GM18511 (cell line): ENCODE data around the gene PALLD.
"Not testable (repeated sequence)": the region's sequence is repeated elsewhere in the genome, so short reads cannot be mapped to it uniquely, and the experiment has no call there.

Source experiments
- ATAC-seq: cut with Tn5 transposase; IDR thresholded peaks from one replicate; pipeline ENCODE4 v1.9.1; 2021; ENCODE audit warnings: mild to moderate bottlenecking, moderate library complexity; ENCODE audit not compliant: unreplicated experiment

The PALLD gene

DNA sequence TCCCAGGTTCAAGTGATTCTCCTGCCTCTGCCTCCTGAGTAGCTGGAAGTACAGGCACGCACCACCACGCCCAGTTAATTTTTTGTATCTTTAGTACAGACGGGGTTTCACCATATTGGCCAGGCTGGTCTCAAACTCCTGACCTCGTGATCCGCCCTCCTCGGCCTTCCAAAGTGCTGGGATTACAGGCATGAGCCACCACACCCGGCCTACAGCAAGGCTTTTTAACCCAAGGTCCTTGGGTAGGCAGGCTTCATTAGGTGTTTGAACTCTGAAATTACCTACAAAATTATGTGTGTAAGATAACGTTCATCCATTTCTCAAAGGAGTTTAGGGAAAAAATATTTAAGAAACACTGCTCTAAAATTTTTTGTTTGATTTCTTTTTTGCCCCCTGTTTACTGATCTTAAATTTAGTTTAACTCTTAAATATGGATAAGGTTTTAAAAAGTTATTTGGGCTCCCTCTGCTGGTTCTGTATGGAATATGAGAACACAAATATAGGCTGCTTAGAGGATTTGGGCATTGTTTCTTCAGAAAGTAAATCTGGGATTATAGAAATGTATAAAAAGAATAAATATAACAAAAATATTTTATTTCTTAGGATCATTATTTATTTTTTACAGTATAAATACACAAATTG, 420.4 kb downstream of the PALLD start:
- peak; percentile 51 for ATAC-seq

DNA sequence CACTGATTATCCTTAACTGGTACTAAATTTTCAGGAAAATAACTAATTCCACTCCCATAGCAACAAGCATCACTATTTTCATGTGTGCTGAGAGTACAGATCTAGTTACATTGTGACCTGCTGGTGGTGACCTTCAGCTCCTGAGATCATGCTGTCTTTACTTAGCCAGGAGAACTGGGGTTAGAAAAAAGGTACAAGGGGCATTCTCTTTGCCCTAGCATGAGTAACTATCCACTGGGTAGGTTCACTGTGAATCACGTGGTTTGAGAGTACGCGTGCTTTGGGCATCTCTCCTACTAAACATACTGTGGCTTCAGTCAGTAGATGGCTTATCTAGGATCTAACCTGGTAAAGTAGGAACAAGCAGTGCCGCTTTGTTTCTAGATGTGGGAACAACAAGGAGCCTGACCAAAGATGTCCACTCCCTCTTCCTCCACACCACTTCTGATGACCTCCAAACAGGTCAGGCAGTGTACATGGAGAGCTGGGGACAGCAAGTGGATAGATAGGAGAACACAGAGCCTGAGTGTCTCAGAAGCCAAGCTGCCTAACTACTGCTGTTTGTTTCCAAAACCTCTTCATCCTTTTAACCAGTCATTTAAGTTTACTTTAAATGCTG, 423.0 kb downstream of the PALLD start:
- no peak for ATAC-seq

DNA sequence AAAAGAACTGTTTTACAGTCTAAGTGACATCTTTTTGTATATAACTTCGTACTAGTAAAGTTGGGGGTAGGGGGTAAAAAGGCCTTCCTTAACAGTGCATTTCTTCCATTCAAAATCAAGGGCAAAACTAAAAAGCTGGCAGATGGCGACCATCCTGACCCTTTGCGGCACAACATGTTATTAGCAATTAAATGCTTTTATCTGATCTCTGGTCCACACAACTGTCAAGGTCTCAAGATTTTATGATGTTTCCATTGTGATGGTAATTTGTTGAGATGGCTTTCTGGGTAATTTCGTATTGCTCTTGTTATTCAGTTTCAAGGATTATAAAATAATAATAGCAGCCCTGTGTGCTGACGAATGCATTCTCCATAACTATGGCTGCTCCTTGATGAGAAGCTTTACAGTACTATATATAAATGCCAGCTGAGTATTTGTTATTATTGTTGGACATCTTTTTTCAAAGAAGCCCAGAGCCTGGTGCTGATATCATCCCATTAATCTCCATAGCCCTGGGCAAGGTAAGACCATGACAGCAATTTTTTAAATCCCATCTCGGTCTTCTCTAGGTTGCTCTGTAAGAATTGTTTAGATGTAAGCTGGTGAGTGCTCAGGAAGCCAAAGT, 423.7 kb downstream of the PALLD start:
- no peak for ATAC-seq

DNA sequence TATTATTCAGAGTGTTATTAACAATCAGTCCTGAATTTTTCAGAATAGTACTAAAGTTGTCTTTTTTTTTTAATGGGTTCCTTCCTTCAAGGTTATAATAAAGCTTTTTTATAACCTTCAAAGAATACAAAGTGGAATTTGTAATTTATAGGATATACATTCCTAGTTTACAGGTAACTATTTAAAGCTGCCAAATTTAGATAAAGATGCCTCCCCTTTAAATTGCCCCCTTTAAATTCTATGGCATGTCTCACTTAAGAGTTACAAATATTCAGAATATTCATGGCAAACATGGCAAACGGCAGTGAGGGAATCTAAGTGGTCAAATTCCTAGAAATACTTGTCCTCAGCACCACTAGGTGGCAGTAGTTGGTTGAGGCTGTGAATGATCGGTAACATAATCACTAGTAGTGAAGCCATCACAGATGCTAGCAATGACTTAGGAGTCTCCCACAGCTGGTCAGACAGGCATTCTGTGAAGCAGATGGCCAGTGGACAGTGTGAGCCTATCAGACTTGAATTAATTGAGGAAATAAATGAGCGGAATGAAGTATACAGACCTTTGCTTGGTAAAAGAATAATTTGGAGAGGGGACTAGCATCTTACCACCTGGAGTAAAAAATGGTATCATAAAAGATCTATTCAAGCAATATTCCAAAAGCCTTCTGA, 426.8 kb downstream of the PALLD start:
- peak; percentile 87 for ATAC-seq

DNA sequence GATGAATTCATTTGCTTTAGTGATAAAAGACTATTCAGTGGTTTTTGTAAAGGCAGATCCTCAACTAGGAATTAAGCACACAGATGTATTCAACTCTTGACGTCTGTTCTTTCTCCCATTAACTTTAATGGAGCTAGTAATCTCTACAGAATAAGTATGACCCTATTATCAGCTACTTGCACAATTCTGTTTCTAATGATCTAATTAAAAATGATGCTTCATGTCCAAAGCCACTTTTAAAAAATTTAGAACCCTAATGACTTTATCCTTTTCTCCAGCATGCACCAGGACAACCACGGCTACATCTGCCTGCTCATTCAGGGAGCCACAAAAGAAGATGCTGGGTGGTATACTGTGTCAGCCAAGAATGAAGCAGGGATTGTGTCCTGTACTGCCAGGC, 427.8 kb downstream of the PALLD start:
- ATAC-seq = no peak

DNA sequence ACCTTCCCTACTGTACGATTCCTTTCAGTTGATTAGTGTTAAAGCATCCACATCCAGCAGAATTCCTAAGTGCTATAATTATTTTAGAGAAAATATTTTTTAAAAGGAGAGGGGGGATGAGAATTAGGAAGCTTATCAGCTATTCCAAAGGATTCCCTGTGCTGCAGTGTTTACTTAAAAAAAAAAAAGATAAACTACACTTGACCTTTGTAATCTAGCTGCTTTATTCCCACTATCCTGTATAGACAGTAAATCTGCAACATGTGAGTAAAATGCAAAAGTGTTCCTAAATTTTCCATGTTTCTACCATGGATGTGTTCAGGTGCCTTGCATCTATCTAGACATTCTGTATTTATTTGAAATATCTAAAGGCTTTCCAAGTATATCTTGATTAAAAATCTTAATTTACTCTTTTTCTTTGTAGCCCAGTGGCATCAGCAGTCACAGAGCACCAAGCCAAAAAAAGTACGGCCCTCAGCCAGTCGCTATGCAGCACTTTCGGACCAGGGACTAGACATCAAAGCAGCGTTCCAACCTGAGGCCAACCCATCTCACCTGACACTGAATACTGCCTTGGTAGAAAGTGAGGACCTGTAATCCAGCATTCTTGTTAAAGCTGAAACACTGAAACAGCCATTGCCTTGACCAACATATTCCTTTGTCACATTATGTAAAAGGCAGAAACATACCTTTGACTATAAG, 429.1 kb downstream of the PALLD start:
- ATAC-seq = no peak

DNA sequence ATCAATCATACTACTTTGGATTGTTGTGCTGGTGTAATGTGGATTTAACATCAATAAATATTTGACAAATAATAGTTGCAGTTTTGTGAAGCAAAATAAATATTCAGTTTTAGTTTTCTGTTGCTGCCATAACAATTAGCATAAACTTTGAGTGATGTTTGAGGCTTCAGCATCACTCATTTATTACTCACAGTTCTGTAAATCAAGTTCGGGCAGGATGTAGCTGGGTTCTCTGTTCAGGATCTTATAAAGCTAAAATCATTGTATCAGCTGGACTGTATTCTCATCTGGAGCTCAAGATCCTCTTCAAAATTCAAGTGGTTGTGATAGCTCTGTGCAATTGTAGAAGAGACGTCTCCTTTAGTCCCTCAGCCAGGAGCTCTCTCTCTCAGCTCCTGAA, 431.5 kb downstream of the PALLD start:
- ATAC-seq = no peak

DNA sequence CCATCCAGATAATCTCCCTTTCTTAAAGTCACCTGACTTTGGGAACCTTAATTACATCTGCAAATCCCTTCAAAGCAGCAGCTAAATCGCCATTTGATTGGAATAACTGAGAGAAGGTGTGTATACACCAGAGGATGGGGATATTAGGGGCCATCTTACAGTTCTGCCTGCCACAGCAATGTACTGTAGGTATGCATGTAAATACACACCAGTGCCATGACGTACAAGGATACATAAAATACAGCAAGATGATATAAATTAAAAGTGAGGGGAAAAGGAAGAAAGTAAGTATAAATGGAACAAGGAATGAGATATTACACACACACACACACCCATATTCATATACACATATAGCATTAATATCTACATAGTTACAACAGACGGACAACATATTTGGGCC, 432.0 kb downstream of the PALLD start:
- ATAC-seq = no peak

DNA sequence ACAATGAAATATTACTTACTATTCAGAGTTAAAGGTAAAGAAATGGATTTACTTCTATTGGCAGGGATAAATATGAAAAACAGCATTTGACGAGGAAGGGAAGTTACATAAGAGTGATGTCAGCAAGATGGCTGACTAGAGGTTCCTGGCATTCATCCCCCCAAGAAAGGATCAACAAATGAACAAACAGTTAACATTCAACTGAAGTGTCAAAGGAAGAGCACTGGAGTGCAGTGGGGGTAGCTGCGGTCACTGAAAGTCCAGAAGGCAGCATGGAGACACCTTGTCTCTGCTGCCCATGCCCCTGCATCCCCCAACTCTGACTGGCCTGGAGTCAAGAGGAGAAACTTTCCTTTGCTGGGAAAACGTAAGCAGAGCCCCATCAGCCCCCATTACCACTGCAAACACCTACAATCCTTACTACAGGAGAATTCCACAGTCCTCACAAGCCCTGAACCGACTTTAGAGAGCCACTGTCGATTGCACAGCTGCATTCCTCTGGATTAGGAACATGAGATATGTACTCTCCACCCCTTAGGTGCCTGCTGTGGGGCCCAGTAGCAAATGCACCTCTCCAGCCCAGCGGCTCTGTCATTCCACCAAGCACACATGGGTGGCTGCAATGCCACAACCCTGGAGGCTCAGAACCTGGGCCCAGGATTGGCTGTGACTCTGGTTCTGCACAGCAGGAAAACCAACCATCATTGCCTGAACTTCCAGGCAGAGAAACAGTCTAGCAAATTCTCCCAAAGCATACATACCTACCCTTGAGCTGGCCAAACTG, 433.8 kb downstream of the PALLD start:
- ATAC-seq = no peak

DNA sequence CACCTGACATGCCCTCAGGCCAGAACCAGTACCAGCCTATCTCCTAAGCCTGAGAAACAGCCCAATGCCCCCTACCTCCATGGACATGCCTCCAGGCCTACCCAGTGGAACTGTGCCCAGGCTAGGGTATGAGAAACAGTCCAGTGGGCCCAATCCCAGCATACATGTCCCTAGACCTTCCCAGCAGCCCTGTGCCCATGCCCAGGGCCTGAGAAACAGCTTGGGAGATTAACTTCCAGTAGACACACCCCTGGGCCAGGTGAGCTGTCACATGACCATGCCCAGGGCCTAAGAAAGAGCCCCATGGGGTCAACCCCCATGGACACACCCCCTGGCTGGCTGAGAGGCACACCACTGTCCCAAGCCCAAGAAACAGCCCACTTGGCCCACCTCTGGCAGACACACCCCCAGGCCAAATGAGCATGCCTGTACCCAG, 434.4 kb downstream of the PALLD start:
- ATAC-seq = no peak

DNA sequence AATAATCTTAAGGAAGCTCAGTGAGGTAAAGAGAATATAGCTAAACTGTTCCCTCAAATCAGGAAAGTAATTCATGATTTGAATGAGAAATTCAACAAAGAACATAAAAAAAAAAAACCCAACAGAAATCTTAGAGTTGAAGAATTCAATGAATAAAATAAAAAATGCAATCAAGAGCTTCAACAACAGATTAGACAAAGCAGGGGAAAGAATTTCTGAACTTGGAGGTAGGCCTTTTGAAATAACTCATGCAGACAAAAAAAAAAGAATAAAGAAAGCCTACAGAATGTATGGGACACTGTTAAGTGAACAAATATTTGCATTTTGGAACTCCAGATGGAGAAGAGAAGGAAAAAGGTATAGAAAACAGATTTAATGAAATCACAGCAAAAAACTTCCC, 435.3 kb downstream of the PALLD start:
- ATAC-seq = no peak

DNA sequence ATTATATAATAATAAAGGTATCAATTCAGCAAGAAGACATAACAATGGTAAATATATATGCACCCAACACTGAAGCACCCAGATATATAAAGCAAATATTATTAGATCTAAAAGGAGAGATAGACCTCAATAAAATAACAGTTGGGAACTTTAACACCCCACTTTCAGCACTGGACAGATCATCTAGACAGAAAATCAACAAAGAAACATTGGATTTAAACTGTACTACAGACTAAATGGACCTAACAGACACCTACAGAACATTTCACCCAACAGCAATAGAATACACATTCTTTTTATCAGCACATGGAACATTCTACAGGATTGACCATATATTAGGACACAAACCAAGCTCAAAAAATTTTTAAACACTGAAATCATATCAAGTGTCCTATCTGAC, 436.6 kb downstream of the PALLD start:
- ATAC-seq = no peak

DNA sequence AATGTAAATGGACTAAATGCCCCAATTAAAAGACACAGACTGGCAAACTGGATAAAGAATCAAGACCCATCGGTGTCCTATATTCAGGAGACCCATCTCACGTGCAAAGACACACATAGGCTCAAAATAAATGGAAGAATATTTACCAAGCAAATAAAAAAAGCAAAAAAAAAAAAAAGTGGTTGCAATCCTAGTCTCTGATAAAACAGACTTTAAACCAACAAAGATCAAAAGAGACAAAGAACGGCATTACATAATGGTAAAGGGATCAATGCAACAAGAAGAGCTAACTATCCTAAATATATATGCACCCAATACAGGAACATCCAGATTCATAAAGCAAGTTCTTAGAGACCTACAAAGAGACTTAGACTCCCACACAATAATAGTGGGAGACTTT, 440.6 kb downstream of the PALLD start:
- ATAC-seq = not testable (repeated sequence)

DNA sequence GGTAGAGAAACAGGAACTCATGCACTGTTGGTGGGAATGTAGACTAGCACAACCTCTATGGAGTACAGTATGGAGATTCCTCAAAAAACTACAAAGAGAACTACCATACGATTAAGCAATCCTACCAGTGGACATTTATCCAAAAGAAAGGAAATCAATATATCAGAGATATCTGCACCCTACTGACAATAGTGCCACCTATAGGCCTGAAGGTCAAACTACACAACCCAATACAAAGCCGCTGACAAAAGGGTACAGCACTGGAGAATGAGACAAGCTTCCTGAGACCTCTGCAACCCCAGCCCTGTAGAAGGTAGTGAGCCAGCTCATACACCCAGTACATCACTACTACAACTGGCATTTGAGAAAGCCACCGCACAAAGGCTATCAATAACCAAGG, 446.1 kb downstream of the PALLD start:
- ATAC-seq = no peak

DNA sequence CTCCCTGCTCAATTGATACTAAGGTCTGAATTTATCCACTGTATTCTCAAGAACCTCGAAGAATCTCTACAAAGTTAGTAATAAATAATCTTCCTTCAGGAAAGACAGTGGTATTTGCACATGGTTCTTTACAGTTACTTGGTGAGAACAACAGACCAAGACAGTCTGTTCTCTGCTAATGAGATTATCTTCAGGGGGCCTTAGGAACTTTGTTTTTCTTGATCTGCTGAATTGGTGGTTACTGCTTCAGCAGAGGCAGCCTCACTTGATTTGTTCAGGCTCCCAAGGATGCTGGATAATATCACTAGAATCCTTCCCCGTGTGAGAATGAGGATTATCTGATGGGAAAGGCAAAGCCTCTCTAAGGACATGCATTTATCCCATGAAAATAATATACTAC, 448.4 kb downstream of the PALLD start:
- no peak for ATAC-seq

DNA sequence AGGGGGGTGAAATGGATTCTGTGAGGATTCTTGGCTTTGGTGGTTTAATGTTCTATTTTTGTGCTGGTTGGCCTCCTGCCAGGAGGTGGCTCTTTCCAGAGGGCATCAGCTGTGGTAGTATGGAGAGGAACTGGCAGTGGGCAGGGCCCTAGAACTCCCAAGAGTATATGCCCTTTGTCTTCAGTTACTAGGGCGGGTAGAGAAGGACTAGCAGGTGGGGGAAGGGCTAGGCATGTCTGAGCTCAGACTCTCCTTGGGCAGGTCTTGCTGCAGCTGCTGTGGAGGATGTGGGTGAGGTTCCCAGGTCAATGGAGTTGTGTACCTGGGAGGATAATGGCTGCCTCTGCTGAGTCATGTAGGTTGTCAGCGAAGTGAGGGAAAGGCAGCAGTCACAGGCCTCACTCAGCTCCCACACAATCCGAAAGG, 456.0 kb downstream of the PALLD start:
- ATAC-seq = not testable (repeated sequence)

DNA sequence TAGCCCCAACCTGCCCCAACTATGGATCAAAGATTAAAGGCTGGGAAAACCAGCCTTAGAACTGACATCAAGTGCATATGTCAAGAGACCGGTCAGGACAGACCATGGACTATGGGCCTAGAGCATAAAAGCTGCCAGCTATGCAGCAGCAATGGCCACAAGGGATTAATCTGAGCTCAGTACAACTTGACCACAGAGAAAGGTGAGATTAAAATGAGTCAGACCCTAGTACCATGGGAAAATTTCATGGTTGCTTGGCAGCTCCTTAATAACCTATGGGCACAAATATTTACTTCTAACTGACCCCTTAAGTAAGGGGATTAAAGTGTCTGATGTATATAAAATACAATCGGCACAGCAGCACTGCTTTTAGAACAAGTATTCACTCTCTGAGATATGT, 458.8 kb downstream of the PALLD start:
- ATAC-seq = no peak

DNA sequence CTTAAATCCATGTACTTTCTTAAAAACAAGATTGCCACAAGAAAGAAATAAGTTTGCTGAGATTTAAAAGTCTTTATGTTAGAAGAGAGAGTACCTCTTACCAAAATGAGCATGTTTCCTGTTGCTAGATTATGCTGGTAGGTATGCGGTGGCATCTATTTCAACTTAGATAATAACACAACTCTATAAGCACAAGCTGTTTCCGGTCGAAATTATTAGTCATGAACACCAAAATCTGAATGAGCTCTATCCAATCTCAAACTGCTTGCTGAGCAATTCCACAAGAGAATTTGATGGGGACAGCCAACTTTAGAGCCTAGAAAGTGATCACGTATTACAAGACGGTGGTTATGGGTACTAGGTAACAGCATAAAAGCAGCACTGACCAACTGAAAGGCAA, 463.9 kb downstream of the PALLD start:
- ATAC-seq = no peak

DNA sequence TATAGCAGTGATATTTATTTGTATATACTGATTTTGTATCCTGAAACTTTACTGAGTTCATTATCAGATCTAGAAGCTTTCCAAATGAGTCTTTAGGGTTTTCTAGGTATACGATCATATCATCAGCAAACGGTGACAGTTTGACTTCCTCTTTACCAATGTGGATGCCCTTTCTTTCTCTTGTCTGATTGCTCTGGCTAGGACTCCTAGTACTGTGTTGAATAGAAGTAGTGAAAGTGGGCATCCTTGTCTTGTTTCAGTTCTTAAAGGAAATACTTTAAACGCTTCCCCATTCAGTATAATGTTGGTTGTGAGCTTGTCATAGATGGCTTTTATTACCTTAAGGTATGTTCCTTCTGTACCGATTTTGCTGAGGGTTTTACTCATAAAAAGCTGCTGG, 475.7 kb downstream of the PALLD start:
- ATAC-seq = no peak
